ENCODE results near the gene WDR53.

DNA sequence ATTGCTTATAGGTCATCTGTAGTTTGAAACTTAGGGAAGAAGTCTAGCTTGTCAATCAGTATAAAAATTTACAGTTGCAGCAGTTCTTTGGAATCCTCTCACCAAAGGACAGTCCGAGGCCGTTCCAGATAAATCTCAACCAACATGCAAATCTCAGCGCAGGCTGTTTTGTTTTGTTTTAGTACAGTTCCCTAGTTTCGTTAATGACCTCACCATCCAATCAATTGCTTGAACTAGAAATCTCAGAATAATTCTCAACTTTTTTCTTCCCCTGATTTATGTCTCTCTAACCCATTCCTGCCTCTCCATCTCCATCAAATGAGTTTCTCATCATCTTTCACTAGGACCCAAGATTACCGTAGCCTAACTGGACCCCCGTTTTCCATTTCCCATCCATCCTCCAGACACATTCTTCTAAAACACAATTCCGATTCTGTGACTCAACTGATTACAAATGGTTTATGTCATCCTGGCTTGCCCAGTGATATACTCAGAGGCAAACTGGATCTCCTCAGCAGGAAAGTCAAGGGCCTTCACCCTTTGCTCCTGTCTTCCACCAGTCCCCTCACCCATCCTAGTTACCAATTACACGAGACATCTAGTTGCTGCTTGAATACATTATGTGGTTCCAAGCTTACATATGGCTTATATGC lies 54.5 kb downstream of the WDR53 start:
- TF ChIP-seq POLR2A (conservative IDR thresholded peaks at IDR 0.05) (no peak), CTCF (IDR thresholded peaks at IDR 0.05 in 2 of 3, conservative IDR thresholded peaks at IDR 0.05 in 1 of 3; ENCODE audit: insufficient read depth in 2 of 3, low read depth in 1 of 3, low read length in 3 of 3) (no peak), ZNF184 (CRISPR knock-in tag; IDR thresholded peaks at IDR 0.05) (no peak), ZBTB1 (CRISPR knock-in tag; IDR thresholded peaks at IDR 0.05; ENCODE audit: borderline replicate concordance, low read depth) (no peak), GABPA (tag; conservative IDR thresholded peaks at IDR 0.05; ENCODE audit: low read depth) (no peak), NFRKB (IDR thresholded peaks at IDR 0.05; ENCODE audit: low read depth) (no peak), NR2C2 (CRISPR knock-in tag; IDR thresholded peaks at IDR 0.05) (no peak), NR2C2 (tag; IDR thresholded peaks at IDR 0.05) (no peak), ZNF232 (CRISPR knock-in tag; IDR thresholded peaks at IDR 0.05) (no peak), PCBP1 (IDR thresholded peaks at IDR 0.05; ENCODE audit: low read depth, low read length, poor library complexity, severe bottlenecking) (no peak), MEIS2 (IDR thresholded peaks at IDR 0.05; ENCODE audit: partially characterized antibody) (no peak)
